Measurements from ENCODE around the gene SH3TC2. TPM values are rescaled to one million over a fixed set of nuclear protein-coding genes. Genes with fewer than 3 reads are reported as not detected.

SH3TC2 gene
- total and polyA plus RNA-seq, 2 of the 4 experiments (the other 2 are of a cell fraction): 3.4 to 7.9 TPM

- Histone ChIP-seq H3K27me3 (ENCODE audit: control insufficient read depth, insufficient read depth, low read length) (no peaks in the 10 kb centered on the region), H2AFZ (replicated peaks; ENCODE audit: low read length, poor library complexity) (peak overlapping the region; percentile 25), H4K91ac (ENCODE audit: insufficient read depth, low read depth, low read length) (no peak overlapping the region), H2BK120ac (ENCODE audit: low read depth, low read length) (no peak overlapping the region), H2AK9ac (replicated peaks; ENCODE audit: low read depth, low read length, poor library complexity) (no peak overlapping the region), H2BK15ac (ENCODE audit: low read depth, low read length) (no peak overlapping the region; the same call in 2 of the 3 replicates), H2BK5ac (ENCODE audit: low read depth, low read length, poor library complexity, severe bottlenecking) (no peak overlapping the region), H3K36me3 (ENCODE audit: control insufficient read depth, insufficient read depth, low read length) (no peaks in the 10 kb centered on the region; the same call in 1 of the 2 replicates), H3K9me1 (ENCODE audit: insufficient read depth, low read length) (peaks cover 12% of the 10 kb centered on the region; the same call in 1 of the 2 replicates), H3K79me1 (ENCODE audit: low read depth in 1 of 2, low read length in 2 of 2) (no peaks in the 10 kb centered on the region), H4K8ac (ENCODE audit: low read depth in 2 of 2, low read length in 2 of 2) (no peak overlapping the region), H3K56ac (ENCODE audit: extremely low read depth, insufficient read depth, low read length) (no peak overlapping the region), H3K27ac (ENCODE audit: insufficient read depth, low read length) (no peak overlapping the region), H4K5ac (ENCODE audit: low read depth, low read length) (no peak overlapping the region), H2AK5ac (ENCODE audit: low read depth, low read length) (peak overlapping the region; percentile 33; the same call in 1 of the 2 replicates), H3K23ac (ENCODE audit: low read depth, low read length) (no peak overlapping the region), H3K4me2 (ENCODE audit: low read depth, low read length) (no peak overlapping the region), H2BK20ac (ENCODE audit: low read depth, low read length) (no peak overlapping the region; the same call in 1 of the 2 replicates), H3K14ac (replicated peaks; ENCODE audit: low read depth, low read length) (no peak overlapping the region), H3K4me3 (ENCODE audit: insufficient read depth, low read depth, low read length) (no peak overlapping the region), H3K4ac (ENCODE audit: low read depth, low read length) (no peak overlapping the region; the same call in 1 of the 2 replicates), H4K20me1 (ENCODE audit: insufficient read depth, low read length) (no peaks in the 10 kb centered on the region), H3K9ac (ENCODE audit: low read depth, low read length) (no peak overlapping the region), H3K9me3 (ENCODE audit: control insufficient read depth, insufficient read depth, low read length) (no peaks in the 10 kb centered on the region), H3K18ac (ENCODE audit: low read depth, low read length) (no peak overlapping the region), H3K4me1 (ENCODE audit: control insufficient read depth, insufficient read depth, low read length) (peaks cover 7% of the 10 kb centered on the region)
- TF ChIP-seq RCOR1 (IDR thresholded peaks at IDR 0.05; ENCODE audit: insufficient replicate concordance, low read length) (no peak), POLR2A (IDR thresholded peaks at IDR 0.05; ENCODE audit: low read depth, low read length) (no peak), RFX5 (IDR thresholded peaks at IDR 0.05; ENCODE audit: low read depth, low read length) (no peak), BHLHE40 (IDR thresholded peaks at IDR 0.05; ENCODE audit: low read depth, low read length) (no peak), CTCF (conservative IDR thresholded peaks at IDR 0.05; ENCODE audit: low read depth, low read length) (no peak), CEBPB (IDR thresholded peaks at IDR 0.05; ENCODE audit: low read depth, low read length) (no peak), MAFK (IDR thresholded peaks at IDR 0.05; ENCODE audit: low read depth, low read length) (no peak), SMC3 (IDR thresholded peaks at IDR 0.05; ENCODE audit: low read depth, low read length) (no peak), FOS (IDR thresholded peaks at IDR 0.05; ENCODE audit: low read depth, low read length) (no peak)
- TF ChIP-seq, protein P1, sequence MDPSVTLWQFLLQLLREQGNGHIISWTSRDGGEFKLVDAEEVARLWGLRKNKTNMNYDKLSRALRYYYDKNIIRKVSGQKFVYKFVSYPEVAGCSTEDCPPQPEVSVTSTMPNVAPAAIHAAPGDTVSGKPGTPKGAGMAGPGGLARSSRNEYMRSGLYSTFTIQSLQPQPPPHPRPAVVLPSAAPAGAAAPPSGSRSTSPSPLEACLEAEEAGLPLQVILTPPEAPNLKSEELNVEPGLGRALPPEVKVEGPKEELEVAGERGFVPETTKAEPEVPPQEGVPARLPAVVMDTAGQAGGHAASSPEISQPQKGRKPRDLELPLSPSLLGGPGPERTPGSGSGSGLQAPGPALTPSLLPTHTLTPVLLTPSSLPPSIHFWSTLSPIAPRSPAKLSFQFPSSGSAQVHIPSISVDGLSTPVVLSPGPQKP (IDR thresholded peaks at IDR 0.05; ENCODE audit: borderline replicate concordance, low read depth, low read length): no peak
- TF ChIP-seq, protein P2, sequence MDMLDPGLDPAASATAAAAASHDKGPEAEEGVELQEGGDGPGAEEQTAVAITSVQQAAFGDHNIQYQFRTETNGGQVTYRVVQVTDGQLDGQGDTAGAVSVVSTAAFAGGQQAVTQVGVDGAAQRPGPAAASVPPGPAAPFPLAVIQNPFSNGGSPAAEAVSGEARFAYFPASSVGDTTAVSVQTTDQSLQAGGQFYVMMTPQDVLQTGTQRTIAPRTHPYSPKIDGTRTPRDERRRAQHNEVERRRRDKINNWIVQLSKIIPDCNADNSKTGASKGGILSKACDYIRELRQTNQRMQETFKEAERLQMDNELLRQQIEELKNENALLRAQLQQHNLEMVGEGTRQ (IDR thresholded peaks at IDR 0.05; ENCODE audit: low read depth, low read length): no peak
- WGBS, 2 experiments (ENCODE audit: extremely low coverage in 2 of 2, insufficient read length in 1 of 2): no CpG with 5 or more reads among the region's 1 CpG
- CTCF ChIA-PET: interaction anchor here (0.5 to 1.8 kb wide), 3 partner anchors 39 to 294 kb away, joined by 3 to 4 read pairs (median 4); no protein-coding TSS in a partner anchor
- POLR2A ChIA-PET (ENCODE audit: unreplicated experiment): no interaction called here
- peak; percentile 77 for DNase-seq
- intact Hi-C loops (cut with micrococcal nuclease) (no loop called here), dilution Hi-C loops (cut with HindIII; ENCODE audit: low sequenced_read_pairs, unreplicated experiment) (no loop called here), in situ Hi-C loops (cut with MboI; ENCODE audit: low sequenced_read_pairs) (no loop called here)
- BruUV-seq (replicated peaks): no TSS peak
- ATAC-seq (ENCODE audit: low read depth): peak; percentile 27
Measured at GRCh38 chr5:149024477-149024876, 38.4 kb downstream of the SH3TC2 start.

Data from IMR-90 (cell line).